ENCODE data around the gene CCDC63. TPM values are rescaled to one million over a fixed set of nuclear protein-coding genes. Genes with fewer than 3 reads are reported as not detected.

CCDC63 gene
- total RNA-seq, 1 experiment from 2014 or later, result 0.98 TPM

DNA sequence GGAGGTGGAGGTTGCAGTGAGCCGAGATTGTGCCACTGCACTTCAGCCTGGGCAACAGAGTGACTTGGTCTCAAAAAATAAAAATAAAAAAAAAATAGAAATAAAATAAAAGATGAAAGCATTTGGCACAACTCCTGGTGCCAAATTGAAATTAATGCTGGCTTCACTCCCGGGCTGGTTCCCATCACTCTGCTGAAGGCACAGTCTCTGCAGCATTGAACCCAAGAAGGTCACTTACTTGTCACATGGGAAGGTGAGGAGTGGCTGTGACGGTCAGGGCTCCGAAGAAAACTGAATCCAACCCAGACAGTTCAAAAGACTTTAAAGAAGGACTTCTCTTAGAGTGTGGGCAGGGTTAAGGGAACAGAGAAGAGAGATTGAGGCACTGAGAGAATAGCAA is 10.5 kb upstream of the CCDC63 start (continued):
- TF ChIP-seq KAT7 (CRISPR knock-in tag; IDR thresholded peaks at IDR 0.05; ENCODE audit: borderline replicate concordance) (no peak), MYBL2 (CRISPR knock-in tag; IDR thresholded peaks at IDR 0.05) (no peak), ZNF263 (CRISPR knock-in tag; IDR thresholded peaks at IDR 0.05; ENCODE audit: low read depth) (no peak), ZBTB21 (CRISPR knock-in tag; IDR thresholded peaks at IDR 0.05; ENCODE audit: borderline replicate concordance) (no peak), ZNF219 (CRISPR knock-in tag; IDR thresholded peaks at IDR 0.05; ENCODE audit: borderline replicate concordance) (no peak), GTF2I (CRISPR knock-in tag; conservative IDR thresholded peaks at IDR 0.05) (no peak), JUN (CRISPR knock-in tag; IDR thresholded peaks at IDR 0.05) (no peak), SOX15 (CRISPR knock-in tag; IDR thresholded peaks at IDR 0.05) (no peak), ZNF416 (CRISPR knock-in tag; IDR thresholded peaks at IDR 0.05) (no peak)
- TF ChIP-seq, protein P1, sequence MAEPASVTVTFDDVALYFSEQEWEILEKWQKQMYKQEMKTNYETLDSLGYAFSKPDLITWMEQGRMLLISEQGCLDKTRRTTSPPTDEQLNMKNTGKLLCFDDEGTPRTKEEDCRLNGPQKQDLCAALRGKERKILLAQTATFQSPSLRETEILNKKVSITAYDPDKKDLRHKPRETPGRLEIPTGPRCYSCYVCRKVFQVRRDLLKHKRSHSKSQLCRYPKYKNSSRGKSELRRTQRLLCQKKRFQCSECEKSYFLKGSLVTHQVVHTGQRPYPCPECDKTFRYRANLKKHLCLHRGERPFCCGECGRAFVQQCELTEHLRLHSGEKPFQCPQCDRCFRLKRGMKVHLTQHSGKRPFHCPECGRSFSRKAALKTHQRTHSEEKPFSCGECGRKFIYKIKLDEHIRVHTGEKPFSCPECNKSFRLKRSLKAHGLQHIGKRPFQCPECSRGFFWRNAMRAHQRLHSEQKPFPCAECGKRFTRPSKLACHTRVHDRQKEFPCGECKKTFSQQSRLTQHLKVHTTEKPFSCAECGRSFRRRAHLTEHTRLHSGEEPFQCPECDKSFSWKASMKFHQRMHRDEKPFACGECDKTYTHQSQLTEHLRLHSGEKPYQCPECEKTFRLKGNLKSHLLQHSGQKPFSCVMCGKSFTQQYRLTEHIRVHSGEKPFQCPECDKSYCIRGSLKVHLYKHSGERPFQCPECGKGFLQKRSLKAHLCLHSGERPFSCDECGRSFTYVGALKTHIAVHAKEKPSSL (CRISPR knock-in tag; conservative IDR thresholded peaks at IDR 0.05), result no peak
- TF ChIP-seq, protein P2, sequence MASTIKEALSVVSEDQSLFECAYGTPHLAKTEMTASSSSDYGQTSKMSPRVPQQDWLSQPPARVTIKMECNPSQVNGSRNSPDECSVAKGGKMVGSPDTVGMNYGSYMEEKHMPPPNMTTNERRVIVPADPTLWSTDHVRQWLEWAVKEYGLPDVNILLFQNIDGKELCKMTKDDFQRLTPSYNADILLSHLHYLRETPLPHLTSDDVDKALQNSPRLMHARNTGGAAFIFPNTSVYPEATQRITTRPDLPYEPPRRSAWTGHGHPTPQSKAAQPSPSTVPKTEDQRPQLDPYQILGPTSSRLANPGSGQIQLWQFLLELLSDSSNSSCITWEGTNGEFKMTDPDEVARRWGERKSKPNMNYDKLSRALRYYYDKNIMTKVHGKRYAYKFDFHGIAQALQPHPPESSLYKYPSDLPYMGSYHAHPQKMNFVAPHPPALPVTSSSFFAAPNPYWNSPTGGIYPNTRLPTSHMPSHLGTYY (CRISPR knock-in tag; IDR thresholded peaks at IDR 0.05), result no peak
- TF ChIP-seq, protein P3, sequence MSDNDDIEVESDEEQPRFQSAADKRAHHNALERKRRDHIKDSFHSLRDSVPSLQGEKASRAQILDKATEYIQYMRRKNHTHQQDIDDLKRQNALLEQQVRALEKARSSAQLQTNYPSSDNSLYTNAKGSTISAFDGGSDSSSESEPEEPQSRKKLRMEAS (CRISPR knock-in tag; IDR thresholded peaks at IDR 0.05), result no peak
- TF ChIP-seq, protein P4, sequence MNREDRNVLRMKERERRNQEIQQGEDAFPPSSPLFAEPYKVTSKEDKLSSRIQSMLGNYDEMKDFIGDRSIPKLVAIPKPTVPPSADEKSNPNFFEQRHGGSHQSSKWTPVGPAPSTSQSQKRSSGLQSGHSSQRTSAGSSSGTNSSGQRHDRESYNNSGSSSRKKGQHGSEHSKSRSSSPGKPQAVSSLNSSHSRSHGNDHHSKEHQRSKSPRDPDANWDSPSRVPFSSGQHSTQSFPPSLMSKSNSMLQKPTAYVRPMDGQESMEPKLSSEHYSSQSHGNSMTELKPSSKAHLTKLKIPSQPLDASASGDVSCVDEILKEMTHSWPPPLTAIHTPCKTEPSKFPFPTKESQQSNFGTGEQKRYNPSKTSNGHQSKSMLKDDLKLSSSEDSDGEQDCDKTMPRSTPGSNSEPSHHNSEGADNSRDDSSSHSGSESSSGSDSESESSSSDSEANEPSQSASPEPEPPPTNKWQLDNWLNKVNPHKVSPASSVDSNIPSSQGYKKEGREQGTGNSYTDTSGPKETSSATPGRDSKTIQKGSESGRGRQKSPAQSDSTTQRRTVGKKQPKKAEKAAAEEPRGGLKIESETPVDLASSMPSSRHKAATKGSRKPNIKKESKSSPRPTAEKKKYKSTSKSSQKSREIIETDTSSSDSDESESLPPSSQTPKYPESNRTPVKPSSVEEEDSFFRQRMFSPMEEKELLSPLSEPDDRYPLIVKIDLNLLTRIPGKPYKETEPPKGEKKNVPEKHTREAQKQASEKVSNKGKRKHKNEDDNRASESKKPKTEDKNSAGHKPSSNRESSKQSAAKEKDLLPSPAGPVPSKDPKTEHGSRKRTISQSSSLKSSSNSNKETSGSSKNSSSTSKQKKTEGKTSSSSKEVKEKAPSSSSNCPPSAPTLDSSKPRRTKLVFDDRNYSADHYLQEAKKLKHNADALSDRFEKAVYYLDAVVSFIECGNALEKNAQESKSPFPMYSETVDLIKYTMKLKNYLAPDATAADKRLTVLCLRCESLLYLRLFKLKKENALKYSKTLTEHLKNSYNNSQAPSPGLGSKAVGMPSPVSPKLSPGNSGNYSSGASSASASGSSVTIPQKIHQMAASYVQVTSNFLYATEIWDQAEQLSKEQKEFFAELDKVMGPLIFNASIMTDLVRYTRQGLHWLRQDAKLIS (CRISPR knock-in tag; IDR thresholded peaks at IDR 0.05; ENCODE audit: borderline replicate concordance), result no peak

DNA sequence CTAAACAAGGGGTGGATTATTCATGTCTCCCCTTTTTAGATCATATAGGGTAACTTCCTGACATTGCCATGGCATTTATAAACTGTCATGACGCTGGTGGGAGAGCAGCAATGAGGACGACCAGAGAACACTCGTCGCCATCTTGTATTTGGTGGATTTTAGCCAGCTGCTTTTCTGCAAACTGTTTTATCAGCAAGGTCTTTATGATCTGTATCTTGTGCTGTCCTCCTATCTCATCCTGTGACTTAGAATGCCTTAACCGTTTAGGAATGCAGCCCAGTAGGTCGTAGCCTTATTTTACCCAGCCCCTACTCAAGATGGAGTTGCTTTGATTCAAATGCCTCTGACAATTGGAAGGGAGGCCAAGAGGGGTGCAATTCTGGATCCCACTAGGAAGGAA is 5.8 kb upstream of the CCDC63 start:
- DNase-seq (ENCODE audit: low spot score), result no peak
- Mint-ChIP-seq H3K27me3 (ENCODE audit: low read depth) (peaks cover 24% of the 10 kb centered on the region), H3K4me3 (no peak overlapping the region), H3K36me3 (no peaks in the 10 kb centered on the region), H3K4me1 (no peaks in the 10 kb centered on the region), H3K9me3 (no peaks in the 10 kb centered on the region), H3K27ac (no peak overlapping the region)
- ATAC-seq, result no peak
- TF ChIP-seq EMX1 (CRISPR knock-in tag; IDR thresholded peaks at IDR 0.05), result no peak
- TF ChIP-seq, protein P5, sequence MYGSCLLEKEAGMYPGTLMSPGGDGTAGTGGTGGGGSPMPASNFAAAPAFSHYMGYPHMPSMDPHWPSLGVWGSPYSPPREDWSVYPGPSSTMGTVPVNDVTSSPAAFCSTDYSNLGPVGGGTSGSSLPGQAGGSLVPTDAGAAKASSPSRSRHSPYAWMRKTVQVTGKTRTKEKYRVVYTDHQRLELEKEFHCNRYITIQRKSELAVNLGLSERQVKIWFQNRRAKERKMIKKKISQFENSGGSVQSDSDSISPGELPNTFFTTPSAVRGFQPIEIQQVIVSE (CRISPR knock-in tag; IDR thresholded peaks at IDR 0.05; ENCODE audit: borderline replicate concordance), result no peak
- no peak for TF ChIP-seq ZNF263 (CRISPR knock-in tag; IDR thresholded peaks at IDR 0.05; ENCODE audit: low read depth)
- TF ChIP-seq, protein P6, sequence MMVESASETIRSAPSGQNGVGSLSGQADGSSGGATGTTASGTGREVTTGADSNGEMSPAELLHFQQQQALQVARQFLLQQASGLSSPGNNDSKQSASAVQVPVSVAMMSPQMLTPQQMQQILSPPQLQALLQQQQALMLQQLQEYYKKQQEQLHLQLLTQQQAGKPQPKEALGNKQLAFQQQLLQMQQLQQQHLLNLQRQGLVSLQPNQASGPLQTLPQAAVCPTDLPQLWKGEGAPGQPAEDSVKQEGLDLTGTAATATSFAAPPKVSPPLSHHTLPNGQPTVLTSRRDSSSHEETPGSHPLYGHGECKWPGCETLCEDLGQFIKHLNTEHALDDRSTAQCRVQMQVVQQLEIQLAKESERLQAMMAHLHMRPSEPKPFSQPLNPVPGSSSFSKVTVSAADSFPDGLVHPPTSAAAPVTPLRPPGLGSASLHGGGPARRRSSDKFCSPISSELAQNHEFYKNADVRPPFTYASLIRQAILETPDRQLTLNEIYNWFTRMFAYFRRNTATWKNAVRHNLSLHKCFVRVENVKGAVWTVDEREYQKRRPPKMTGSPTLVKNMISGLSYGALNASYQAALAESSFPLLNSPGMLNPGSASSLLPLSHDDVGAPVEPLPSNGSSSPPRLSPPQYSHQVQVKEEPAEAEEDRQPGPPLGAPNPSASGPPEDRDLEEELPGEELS (CRISPR knock-in tag; IDR thresholded peaks at IDR 0.05), result no peak
- CTCF ChIA-PET, result interaction anchor here (1.4 kb wide), 1 partner anchor 47 kb away, joined by 3 read pairs; no protein-coding TSS in a partner anchor
- POLR2A ChIA-PET, result no interaction called here
